Mesodermal cell (in vitro differentiated cells): ENCODE measurements around the gene SPAM1.
A peak's percentile ranks its signal among the peaks of the same experiment; 100 is the strongest.

Experiments used
- H3K27ac ChIP-seq: 2 replicates; pipeline ENCODE4 v1.7.0; 2013; ENCODE audit warnings: mild to moderate bottlenecking, low read depth, low read length, moderate library complexity; ENCODE audit not compliant: severe bottlenecking
- H3K36me3 ChIP-seq: 2 replicates; pipeline ENCODE4 v1.7.1; 2013; ENCODE audit warnings: mild to moderate bottlenecking, low read length, moderate library complexity; ENCODE audit not compliant: control insufficient read depth, insufficient read depth
- H3K4me1 ChIP-seq: one replicate; pipeline ENCODE4 v1.7.1; 2013; ENCODE audit warnings: mild to moderate bottlenecking, low read length; ENCODE audit not compliant: insufficient read depth, control insufficient read depth, poor library complexity, severe bottlenecking
- H3K4me3 ChIP-seq: 2 replicates; pipeline ENCODE4 v1.7.0; 2013; ENCODE audit warnings: low read length, control low read depth, mild to moderate bottlenecking; ENCODE audit not compliant: insufficient read depth, poor library complexity, severe bottlenecking; ENCODE audit errors: extremely low read depth
- H3K9me3 ChIP-seq: 2 replicates; pipeline ENCODE4 v1.7.1; 2013; ENCODE audit warnings: mild to moderate bottlenecking, low read length, moderate library complexity; ENCODE audit not compliant: control insufficient read depth
- WGBS, 2 experiments: methylation state at CpG; one replicate each; pipeline ENCODE4 v1.1.5; 2013; ENCODE audit warnings: missing lambda C conversion rate in 2 of 2; ENCODE audit not compliant: insufficient coverage in 2 of 2; 5-methylcytosine and 5-hydroxymethylcytosine counted together

SPAM1 gene

GRCh38 chr7:123958186-123958703 is 33.2 kb downstream of the SPAM1 start:
- Histone ChIP-seq H3K36me3 (no peaks in the 10 kb centered on the region), H3K4me3 (no peak overlapping the region), H3K27ac (no peak overlapping the region), H3K4me1 (no peaks in the 10 kb centered on the region), H3K9me3 (no peaks in the 10 kb centered on the region)
- WGBS, 2 experiments = 78% methylated on average over 1 of the region's 4 CpGs

DNA sequence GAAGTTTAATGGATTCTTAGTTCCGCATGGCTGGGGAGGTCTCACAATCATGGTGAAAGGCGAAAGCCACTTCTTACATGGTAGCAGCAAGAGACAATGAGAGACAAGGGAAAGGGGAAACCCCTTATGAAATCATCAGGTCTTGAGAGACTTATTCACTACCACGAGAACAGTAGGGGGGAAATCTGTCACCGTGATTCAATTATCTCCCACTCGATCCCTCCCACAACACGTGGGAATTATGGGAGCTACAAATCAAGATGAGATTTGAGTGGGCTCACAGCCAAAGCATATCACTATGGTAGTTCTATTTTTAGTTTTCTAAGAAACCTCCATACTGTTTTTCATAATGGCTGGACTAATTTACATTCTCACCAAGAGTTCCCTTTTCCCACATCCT is 36.7 kb downstream of the SPAM1 start:
- Histone ChIP-seq H3K9me3 (no peaks in the 10 kb centered on the region), H3K4me3 (no peak overlapping the region), H3K4me1 (no peaks in the 10 kb centered on the region), H3K36me3 (no peaks in the 10 kb centered on the region), H3K27ac (no peak overlapping the region)
- 85% methylated on average over 3 to 4 of the region's 6 CpGs for WGBS, 2 experiments

- Histone ChIP-seq H3K27ac (no peak overlapping the region), H3K9me3 (no peaks in the 10 kb centered on the region), H3K4me3 (no peak overlapping the region), H3K4me1 (no peaks in the 10 kb centered on the region), H3K36me3 (no peaks in the 10 kb centered on the region)
- no CpG with 5 or more reads among the region's 4 CpGs for WGBS, 2 experiments
Observed at GRCh38 chr7:123966936-123967335, 41.9 kb downstream of the SPAM1 start.

- no peaks in the 10 kb centered on the region for H3K9me3 ChIP-seq
- H3K4me1 ChIP-seq = no peaks in the 10 kb centered on the region
- no peak overlapping the region for H3K27ac ChIP-seq
- H3K36me3 ChIP-seq = no peaks in the 10 kb centered on the region
- WGBS, 2 experiments = no CpG with 5 or more reads among the region's 1 CpG
- H3K4me3 ChIP-seq = no peak overlapping the region
Observed at GRCh38 chr7:123972045-123972444, 47.0 kb downstream of the SPAM1 start.

- H3K4me1 ChIP-seq = no peaks in the 10 kb centered on the region
- no peak overlapping the region for H3K27ac ChIP-seq
- no peak overlapping the region for H3K4me3 ChIP-seq
- no peaks in the 10 kb centered on the region for H3K36me3 ChIP-seq
- WGBS, 2 experiments = no CpG with 5 or more reads among the region's 1 CpG
- no peaks in the 10 kb centered on the region for H3K9me3 ChIP-seq
Observed at GRCh38 chr7:123972831-123973230, 47.8 kb downstream of the SPAM1 start.

- Histone ChIP-seq H3K36me3 (no peaks in the 10 kb centered on the region), H3K9me3 (no peaks in the 10 kb centered on the region), H3K4me3 (no peak overlapping the region), H3K4me1 (no peaks in the 10 kb centered on the region), H3K27ac (no peak overlapping the region)
- WGBS, 2 experiments = 97 to 100% methylated on average over 2 to 6 of the region's 7 CpGs
Observed at GRCh38 chr7:123974326-123974908, 49.4 kb downstream of the SPAM1 start.

- H3K36me3 ChIP-seq = no peaks in the 10 kb centered on the region
- no peaks in the 10 kb centered on the region for H3K4me1 ChIP-seq
- H3K27ac ChIP-seq = no peak overlapping the region
- H3K9me3 ChIP-seq = no peaks in the 10 kb centered on the region
- no peak overlapping the region for H3K4me3 ChIP-seq
Observed at GRCh38 chr7:123975084-123975483, 50.0 kb downstream of the SPAM1 start.

GRCh38 chr7:123977081-123977480 is 52.0 kb downstream of the SPAM1 start:
- Histone ChIP-seq H3K36me3 (no peaks in the 10 kb centered on the region), H3K4me1 (no peaks in the 10 kb centered on the region), H3K4me3 (no peak overlapping the region), H3K27ac (no peak overlapping the region), H3K9me3 (peaks cover 3% of the 10 kb centered on the region)

DNA sequence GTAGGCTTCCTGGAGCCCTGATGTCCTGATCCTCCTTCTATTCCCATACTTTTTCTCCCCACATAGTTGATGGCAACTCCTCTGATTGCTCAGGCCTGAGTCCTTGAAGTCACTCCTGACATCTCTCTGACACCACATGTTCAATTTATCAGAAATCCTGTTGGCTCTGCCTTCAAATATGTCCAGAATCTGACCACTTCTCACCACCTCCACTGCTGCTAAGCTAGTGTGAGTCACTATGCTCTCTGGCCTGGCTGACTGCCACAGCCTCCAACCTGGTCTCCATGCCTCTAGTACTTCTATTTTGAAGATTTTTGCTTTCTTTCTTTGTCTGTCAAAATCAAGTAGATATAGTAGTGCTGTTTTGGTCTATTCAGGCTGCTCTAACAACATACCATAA is 54.8 kb downstream of the SPAM1 start:
- H3K4me3 ChIP-seq = no peak overlapping the region
- peaks cover 5% of the 10 kb centered on the region for H3K9me3 ChIP-seq
- no peak overlapping the region for H3K27ac ChIP-seq
- no peaks in the 10 kb centered on the region for H3K4me1 ChIP-seq
- H3K36me3 ChIP-seq = no peaks in the 10 kb centered on the region

DNA sequence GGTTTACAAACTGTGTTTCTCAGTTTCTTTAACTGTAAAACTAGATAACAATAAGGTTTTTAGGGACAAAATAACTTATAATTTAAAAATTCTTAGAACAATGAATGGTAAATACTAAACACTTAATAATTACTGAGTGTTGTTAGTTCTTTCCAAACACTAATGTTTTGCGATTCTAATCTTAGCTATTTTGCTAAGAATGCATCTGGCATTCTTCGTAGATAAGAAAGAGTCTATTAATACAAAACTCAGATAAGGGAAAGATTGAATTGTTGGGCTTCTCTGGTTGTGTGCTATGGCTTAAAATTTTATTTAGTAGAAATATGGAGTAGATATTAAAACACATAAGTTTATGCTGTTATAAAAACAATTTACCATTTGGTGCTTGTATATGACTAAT is 62.4 kb downstream of the SPAM1 start:
- Histone ChIP-seq H3K4me3 (no peak overlapping the region), H3K9me3 (no peaks in the 10 kb centered on the region), H3K36me3 (no peaks in the 10 kb centered on the region), H3K27ac (peak overlapping the region; percentile 32), H3K4me1 (peaks cover 6% of the 10 kb centered on the region)
- 100% methylated on average over 2 of the region's 2 CpGs; no CpG with 5 or more reads in 1 of the 2 experiments for WGBS, 2 experiments

DNA sequence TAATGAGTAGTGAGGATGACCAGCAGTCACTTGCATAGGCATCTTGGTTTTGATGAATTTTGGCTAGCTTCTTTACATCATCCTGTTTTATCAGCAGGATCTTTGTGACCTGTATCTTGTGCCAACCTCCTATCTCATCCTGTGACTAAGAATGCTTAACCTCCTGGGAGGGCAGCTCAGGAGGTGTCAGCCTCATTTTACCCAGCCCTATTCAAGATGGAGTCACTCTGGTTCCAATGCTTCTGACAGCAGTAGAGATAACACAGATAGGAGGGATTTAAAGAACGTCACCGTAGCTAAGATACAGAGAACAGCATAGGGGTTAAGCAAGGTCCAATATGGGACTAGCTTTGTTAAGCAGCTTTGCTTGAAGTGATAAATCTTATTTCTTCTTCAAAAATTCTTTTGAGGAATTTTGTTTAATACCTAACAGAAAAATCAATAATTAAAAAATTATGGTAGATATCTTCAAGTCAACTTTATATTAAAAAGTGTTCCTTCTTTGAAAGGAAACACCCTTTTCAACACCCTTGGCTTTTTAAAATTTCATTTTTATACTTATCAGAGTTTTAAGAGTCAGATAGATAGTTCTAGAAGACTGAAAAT is 68.0 kb downstream of the SPAM1 start:
- no peak overlapping the region for H3K27ac ChIP-seq
- H3K4me1 ChIP-seq = peaks cover 4% of the 10 kb centered on the region
- H3K9me3 ChIP-seq = no peaks in the 10 kb centered on the region
- no peak overlapping the region for H3K4me3 ChIP-seq
- WGBS, 2 experiments = 80 to 83% methylated on average over 1 to 2 of the region's 2 CpGs
- no peaks in the 10 kb centered on the region for H3K36me3 ChIP-seq
